Umbilical cord (tissue), 2 donors: ENCODE results near the gene MRPS10. TPM values are rescaled to one million over a fixed set of nuclear protein-coding genes. Genes with fewer than 3 reads are reported as not detected.
A peak's percentile ranks its signal among the peaks of the same experiment; 100 is the strongest.
"Not testable (repeated sequence)": the region's sequence is repeated elsewhere in the genome, so short reads cannot be mapped to it uniquely, and the experiment has no call there.

Source experiments
- DNase-seq: peaks from one replicate; pipeline ENCODE4 v3.0.0-alpha.2; 2015; ENCODE audit warnings: low spot score
- total RNA-seq: library from RNA; depleted of rRNA; stranded (reverse); fragments of >200 nt; gene quantifications from one replicate; pipeline ENCODE4 v1.2.3, GENCODE V29; 2014; ENCODE audit warnings: low replicate concordance; ENCODE audit not compliant: insufficient read depth

The MRPS10 gene
- total RNA-seq, 1 donor from 2014 or later, result 30.8 TPM

DNA sequence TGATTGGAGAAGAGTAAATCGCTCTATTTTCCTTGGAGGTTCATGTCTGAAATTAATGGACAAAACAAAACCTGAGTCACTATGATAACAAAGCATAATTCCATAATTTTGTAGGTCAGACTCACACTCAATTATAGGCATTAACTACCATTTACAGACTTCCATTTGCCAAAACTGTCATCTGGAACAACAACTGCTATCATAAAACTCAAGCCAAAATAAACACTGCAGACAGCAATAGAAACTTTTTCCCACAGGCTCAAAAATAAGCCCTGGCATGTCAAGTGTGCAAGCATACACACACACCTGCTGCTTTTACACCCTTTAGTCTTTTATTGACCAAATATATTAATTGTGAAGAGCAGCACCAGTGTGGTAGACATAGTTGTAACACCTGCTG is 7.1 kb downstream of the MRPS10 start:
- DNase-seq, result no peak

DNA sequence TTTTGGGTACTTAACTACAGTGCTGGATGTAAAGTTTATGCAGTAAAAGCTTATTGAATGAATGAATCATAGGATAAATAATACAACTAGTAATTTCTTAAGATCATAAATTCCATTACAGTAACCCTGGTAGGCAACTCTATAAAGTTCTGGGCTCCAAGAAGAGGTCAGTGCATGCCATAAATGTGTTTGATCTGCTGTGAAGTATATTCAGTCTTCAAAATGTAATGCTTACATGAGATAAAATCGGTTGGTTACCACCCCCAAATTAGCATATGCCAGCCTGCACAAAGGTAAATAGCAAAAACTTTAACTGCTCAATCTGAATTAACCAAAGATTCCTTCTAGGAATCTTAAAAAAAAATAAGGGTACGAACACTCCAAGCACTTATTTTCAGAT is 10.1 kb downstream of the MRPS10 start:
- not testable (repeated sequence) for DNase-seq

DNA sequence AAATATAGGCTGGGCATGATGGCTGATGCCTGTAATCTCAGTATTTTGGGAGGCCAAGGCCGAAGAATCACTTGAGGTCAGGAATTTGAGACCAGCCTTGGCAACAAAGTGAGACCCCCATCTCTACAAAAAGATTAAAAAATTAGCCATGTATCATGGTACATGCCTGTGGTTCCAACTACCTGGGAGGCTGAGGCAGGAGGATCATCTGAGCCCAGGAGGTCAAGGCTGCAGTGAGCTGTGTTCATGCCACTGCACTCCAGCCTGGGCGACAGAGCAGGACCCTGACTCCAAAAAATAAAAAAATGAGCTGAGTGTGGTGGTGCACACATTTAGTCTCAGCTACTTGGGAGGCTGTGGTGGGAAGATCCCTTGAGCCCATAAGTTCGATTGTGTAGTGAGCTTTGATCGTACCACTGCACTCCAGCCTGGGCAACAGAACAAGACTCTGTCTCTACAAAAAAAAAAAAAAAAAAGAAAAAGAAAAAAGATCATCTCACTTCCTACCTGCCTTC is 12.8 kb downstream of the MRPS10 start:
- DNase-seq, result no peak

DNA sequence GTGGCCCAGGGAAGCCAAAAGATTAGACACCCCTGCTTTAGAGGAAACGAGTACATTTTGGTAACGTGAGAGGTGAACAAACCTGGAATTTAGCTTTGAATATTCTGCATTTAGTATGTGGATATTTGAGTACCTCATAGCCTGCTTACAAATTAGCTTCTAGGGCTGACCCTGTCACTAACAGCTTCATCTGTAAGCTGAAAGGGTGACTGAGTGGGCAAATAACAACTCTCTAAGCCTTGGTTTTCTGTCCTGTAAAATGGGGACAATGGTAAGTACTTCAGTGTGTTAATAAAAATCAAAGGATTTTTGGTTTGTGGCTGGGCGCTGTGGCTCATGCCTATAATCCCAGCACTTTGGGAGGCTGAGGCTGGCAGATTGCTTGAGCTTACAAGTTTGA is 14.5 kb downstream of the MRPS10 start:
- no peak for DNase-seq

DNA sequence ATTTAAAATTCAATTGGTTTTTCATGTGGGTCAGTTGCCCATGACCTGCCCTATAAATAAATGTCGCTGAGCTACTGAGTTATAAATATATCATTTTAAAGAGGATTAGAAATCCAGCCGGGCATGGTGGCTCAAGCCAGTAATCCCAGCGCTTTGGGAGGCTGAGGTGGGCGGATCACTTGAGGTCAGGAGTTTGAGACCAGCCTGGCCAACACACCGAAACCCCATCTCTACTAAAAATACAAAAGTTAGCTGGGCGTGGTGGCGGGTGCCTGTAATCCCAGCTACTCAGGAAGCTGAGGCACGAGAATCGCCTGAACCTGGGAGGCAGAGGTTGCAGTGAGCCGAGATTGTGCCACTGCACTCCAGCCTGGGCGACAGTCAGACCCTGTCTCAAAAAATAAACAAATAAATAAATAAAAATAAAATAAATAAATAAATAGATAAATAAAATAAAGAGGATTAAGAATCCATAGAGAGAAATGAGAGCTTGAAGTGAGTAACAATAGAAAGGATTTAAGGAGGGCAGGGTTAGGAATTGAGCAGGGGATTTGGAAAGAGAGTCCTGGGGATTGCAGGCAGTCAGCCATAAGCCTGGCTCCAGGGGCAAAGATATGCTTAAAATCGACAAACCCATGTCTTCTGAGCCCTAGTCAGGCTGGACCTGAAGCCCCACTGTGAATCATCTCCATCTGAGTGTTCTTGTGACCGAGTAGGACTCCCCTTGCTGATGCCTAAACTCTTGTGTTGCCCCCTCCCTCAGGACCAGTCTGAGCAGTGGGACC is 15.3 kb downstream of the MRPS10 start:
- not testable (repeated sequence) for DNase-seq

DNA sequence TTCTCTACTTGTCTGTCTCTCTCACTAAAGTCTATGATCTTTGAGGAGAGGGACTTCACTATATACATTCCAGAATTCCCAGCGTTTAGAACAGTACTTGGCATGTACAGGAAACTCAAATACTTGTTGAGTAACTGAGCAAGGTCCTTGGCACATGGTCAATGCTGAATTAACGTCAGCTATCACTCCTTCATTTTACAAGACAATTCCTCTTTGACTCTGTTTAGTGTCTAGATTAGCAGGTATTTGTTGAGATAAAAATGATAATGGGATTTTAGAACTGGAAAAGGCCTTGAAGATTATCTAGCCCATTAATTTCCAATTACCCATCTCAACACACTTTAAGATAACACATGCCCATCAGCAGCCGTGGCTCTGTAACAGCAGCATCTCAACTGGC is 16.3 kb downstream of the MRPS10 start:
- DNase-seq, result no peak

DNA sequence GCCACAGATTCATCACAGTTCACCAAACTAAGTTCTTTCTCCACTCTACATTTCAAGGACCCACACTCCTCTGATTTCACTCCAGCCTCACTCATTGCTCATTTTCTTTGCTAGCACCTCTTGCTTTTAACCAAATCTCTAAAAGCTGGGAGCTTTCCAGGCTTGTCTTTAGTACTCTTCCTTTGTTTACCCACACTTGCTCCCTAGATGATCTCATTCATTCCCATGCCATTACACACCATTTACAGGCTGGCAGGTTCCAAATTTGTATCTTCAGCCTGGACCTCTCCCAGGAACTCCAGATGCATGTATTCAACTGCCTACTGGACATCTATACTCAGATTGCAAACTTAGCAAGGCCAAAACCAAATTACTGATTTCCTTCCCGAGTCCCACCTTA is 17.6 kb downstream of the MRPS10 start:
- DNase-seq, result peak; percentile 50

DNA sequence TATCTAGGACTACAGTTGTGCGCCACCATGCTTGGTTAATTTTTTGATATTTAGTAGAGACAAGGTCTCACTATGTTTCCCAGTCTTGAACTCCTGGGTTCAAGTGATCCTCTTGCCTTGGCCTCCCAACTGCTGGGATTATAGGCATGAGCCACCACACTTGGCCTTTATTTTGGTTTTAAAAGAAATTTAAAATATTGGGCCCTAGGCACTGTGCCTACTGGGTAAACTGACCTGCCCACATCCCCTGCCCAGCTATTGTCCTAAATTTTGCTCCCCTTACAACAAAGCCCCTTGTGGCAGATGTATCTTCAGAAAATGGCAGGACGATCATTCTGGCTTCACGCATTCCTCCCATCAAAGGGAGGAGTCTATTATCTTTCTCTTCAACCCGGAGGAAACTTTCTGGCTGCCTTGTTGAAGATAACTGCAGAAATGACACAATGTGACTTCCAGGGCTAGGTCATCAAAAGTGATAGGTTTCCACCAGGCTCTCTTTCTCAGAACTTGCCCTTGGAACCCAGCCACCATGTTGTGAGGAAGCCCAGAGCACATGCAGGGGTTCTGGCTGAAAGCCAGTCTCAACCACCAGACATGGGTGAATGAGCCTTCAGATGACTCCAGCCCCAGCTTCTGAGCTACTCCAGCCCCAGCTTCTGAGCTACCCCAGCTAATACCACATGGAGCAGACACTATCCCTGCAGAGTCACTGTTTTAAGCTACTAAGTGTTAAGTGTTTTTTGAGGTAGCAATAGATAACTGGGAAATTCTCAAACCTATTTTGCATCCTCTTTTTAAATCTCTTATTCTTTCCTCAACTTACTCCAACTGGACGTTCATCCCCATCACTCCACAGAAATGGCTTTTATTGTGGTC is 18.3 kb downstream of the MRPS10 start:
- DNase-seq, result no peak

DNA sequence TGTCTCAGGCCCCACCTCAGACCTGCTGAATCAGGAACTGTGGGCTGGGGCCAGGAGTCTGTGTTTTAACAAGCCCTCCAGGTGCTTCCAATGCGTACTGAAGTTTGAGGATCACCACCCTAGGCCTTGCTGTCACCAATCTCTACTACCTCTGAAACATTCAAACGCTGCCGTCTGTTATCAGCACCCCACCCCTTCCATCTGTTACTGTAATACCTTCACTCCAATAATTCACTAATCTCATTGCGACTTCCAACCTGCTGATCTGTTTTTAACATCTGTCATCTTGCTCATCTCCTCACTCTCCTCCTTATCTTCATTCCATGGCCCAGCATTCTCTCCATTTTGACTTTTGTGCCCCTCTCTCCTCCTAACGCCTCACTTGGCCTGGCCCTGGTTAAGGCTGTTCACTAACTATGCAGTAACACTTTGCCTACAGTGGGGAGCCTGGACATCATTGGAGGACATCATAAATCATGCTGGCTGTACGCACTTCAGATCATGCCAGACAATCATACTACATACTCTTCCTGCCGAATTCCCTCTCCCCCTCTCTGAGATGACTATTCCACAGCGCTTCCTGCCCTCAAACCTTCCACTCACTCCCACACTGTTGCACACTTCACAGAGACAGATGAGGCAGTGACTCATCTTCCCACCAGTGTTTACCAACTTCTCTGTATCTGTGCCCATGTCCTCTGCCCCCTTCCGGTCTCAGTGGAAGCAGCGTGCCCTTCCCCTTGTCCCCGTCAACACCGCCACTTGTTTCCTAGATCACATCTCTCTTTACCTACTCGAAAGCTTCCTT is 19.9 kb downstream of the MRPS10 start:
- DNase-seq, result no peak

DNA sequence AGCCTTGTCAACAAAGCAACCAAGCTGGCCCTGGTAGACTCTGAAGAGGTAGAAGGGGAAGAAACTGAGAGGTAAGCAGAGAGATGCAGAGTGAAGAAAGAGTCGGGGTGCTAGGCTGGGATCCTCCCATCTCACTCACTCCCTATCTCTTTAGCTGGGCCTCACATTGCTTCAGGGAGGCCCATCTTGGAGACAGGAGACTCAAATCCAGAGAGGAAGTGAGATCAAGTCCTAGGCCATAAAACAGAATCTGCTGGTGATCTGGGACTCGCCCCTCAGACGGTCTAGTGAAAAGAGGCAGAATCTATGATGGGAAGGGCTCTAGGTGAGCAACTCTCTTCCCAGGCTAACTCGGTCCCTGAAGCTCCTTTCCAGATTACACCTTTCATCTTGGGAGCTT is 22.2 kb downstream of the MRPS10 start:
- DNase-seq, result no peak

DNA sequence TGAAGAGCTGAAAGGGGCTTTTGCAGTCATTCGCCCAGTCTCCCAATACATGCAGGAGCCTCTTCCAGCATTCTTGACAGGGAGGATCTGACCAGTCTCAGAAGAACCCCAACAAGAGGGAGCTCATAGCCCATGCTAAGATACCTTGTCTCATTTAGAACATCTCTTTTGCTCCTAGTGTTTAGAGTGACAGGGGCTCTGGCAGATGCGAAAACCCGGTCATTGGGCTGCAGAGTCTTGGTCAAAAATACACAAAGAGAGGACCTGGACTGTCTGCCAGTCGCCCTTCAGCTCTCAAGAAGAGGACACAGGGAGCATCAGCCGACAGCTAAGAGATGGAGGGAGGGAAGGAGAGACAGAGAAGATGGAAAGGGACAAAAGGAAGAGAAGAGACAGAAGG is 23.6 kb downstream of the MRPS10 start:
- no peak for DNase-seq

DNA sequence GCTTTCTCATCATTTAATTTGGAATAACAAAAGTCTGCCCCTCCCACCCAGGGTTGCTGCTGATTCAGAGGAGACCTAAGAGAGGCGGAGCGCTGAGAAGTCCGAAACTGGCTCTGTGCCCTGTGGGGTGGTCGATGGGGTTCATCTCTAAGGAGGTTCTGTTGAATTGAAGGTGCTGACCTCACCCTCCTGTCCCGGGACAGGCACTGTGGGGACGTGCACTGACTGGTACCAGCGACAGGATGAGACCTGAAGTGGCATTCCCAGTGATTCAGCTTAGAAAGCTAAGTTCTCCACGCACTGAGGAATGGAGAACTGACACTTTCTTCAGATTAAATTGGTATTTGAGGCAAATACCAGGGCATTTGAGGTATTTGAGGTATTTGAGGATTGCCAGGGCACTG is 24.2 kb downstream of the MRPS10 start:
- peak; percentile 23 for DNase-seq

DNA sequence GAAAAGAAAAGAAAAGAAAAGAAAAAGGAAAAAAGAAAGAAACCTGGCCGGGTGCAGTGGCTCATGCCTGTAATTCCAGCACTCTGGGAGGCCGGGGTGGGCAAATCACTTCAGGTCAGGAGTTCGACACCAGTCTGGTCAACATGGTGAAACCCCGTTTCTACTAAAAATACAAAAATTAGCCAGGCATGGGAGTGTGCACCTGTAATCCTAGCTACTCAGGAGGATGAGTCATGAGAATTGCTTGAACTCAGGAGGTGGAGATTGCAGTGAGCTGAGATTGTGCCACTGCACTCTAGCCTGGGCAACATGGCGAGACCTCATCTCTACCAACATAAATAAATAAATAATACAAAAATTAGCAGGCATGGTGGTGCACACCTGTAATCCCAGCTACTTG is 25.3 kb downstream of the MRPS10 start:
- DNase-seq, result not testable (repeated sequence)

DNA sequence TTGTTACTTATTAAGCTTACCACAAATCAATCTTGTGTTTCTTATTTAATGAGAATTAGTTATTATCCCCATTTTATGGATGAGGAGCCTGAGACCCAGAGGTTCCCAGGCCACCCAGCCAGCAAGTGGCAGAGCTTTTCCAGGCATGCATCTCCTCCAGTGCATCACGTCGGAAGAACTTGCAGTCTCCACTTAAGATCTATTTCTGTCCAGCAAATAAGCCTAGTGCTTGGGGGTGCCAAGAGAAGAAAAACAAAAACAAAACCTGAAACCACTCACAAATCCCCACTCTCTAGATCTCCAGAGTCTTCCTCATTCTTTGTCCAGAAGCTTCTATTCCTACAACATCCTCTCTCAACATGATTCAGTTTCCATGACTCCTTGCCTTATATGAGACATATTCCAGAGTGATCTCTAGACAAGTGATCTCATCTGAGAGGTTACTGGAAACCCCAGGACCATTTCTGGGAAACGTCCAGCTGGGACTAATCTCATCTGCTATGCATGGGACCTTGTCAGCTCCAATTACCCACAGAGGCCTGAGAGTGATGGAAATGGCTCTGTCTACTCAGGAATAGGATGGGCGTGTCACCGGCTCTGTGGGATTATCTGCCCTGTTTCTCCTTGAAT is 27.0 kb downstream of the MRPS10 start:
- DNase-seq, result no peak

DNA sequence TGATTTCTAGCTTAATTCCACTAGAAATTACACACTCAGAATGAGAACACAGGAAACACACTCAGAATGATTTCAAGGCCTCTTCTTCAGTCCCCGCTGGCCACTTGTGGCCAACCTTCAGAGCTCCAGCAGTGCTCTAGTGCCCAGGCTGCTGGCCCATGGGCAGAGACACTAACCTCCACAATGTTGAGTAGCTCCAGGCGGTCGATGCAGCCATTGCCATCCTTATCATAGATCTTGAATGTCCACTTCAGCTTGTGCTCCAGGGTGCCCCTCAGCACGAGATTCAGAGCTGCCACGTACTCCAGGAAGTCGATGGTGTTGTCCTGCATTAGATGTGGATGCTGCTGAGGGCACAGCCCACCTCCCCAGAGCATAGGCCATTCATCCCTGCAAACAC is 29.3 kb downstream of the MRPS10 start:
- no peak for DNase-seq

DNA sequence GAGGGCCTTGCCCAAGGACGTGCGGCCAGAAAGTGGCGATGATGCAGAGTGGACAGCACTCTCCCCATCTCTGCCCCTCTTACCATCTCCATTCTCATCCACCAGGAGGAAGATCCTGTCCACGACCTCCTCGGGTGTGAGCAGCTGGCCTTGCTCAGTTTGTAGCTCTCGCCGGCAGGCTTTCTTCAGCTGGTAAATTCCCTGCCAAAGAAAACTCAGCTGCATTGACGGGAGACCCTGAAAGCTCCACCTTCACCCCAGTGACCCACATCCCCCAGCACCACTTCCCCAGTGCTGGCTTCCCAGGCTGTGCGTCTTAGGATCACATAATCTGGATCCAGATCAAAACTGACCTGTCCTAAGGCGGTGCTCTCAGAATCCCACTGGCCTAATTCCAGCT is 32.1 kb downstream of the MRPS10 start:
- no peak for DNase-seq

DNA sequence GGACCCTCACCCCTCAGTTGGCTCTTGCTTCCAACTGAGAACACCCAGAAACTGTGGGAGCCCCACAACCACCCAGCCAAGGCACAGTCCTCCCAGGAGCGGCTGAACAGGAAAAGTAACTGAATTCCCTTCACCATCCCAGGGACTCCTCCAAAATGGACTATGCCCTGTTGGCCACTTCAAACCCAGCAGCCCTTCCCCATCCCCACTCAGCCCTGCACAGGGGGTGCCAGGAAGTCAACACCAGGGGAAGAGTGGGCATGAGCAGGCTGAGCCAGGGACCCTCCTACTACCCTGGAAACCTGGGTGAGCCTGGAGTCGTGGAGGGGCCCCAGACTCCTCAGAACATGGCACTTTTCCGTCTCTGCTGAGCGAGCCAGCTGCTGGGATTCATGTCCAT is 33.2 kb downstream of the MRPS10 start:
- no peak for DNase-seq

DNA sequence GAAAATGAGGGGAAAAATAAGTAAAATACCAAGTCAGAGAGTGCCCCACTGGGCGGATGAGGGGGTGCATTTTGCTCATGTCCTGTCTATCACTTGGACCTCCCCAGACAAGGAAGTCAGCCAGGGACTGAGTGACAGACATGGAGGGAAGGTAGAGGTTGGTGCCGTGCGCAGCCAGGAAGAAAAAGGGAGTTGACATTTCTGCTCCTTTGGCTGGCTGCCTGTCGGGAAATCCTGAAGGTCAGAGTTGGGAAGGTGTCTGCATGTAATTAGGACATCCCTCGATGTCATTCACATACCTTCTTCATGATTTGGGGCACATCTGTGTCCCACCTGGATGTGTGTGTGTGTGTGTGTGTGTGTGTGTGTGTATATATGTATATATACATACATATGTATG is 35.6 kb downstream of the MRPS10 start:
- DNase-seq, result no peak

DNA sequence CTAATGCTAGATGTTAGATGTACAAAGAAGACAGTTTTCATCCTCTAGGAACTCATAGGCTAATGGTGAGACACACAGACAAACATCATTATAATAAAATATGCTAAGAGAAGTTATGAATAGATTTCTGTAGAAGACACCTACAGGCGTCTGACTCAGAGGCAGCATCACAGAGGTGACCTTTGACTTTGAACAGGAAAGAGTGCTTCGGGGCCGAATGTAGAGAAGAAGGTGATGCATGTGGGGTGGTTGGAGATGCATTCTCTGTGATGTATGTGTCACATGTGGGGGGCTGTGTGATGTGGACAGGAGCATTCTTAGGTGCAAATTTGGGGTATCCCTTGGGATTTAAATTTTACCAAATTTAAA is 37.7 kb downstream of the MRPS10 start:
- no peak for DNase-seq

DNA sequence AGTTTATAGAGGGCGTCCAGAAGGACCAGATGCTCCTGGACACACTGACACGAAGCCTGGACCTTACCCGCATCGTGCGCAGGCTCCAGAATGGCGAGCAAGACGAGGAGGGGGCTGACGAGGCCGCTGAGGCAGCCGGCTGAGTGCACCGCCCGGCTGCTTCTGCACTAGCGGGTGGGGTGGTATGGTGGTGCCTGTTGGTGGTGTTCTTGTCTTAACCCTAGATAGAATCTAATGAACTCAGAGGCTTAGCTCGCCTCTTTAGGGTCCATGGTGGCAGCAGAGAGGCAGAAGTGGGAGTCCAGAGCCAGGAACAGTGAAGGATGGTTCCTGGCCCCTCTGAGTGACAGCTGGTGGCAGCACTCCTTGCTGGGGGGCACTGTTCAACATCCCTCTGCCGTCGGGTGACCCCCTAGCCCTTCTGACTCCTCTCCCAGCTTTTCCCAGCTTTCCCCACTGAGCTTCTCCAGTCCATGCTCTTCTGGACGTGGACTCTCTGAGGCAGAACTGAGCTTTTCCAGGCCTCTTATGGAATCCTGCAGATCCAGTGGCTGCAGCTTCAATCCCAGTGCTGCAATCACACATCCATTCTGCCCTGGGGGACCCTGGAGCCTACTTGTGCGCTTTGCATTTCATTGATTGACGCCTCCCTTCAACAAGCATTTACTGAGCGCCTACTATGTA is 38.3 kb downstream of the MRPS10 start:
- no peak for DNase-seq
